ENCODE results near the gene DUOXA1. TPM values are rescaled to one million over a fixed set of nuclear protein-coding genes. Genes with fewer than 3 reads are reported as not detected.

DUOXA1 gene
- total and polyA plus RNA-seq, 9 of the 15 experiments (the other 6 are each of a cell fraction or from before 2014, with no cell fraction given): 0.17 to 0.74 (median 0.24) TPM; not detected in 6

- POLR2A ChIA-PET: interaction anchor here (0.9 to 1.0 kb wide), 2 partner anchors 8 to 9 kb away, joined by 3 read pairs; no protein-coding TSS in a partner anchor
These were observed 19.3 kb downstream of the DUOXA1 start for GRCh38 chr15:45110256-45110820.

More at GRCh38 chr15:45110256-45110820, 19.3 kb downstream of the DUOXA1 start:
- CTCF ChIA-PET (ENCODE audit: low intra/inter-chr PET ratio): no interaction called here
- Histone ChIP-seq H3K9me3 (replicated peaks; ENCODE audit: control insufficient read depth, insufficient read depth, low read depth, low read length) (no peaks in the 10 kb centered on the region), H3K4me2 (ENCODE audit: insufficient read depth, low read length) (no peak overlapping the region), H3K4me1 (replicated peaks in 1 of 2; ENCODE audit: control insufficient read depth in 2 of 2, insufficient read depth in 2 of 2, low read length in 2 of 2) (peaks cover 0 to 19% of the 10 kb centered on the region in 2 experiments; a peak in 2 of 5 replicates), H3K9me1 (ENCODE audit: control insufficient read depth, insufficient read depth, low read length) (no peaks in the 10 kb centered on the region), H3K79me2 (ENCODE audit: control insufficient read depth, insufficient read depth, low read length) (no peaks in the 10 kb centered on the region), H3K27me3 (ENCODE audit: control insufficient read depth in 2 of 2, insufficient read depth in 2 of 2, low read length in 2 of 2) (peaks cover 11 to 39% of the 10 kb centered on the region in 2 experiments; a peak in 4 of 5 replicates), H2AFZ (ENCODE audit: low read depth, low read length) (no peak overlapping the region), H3K27ac (ENCODE audit: extremely low read depth, low read depth, low read length) (no peak overlapping the region), H4K20me1 (replicated peaks; ENCODE audit: control insufficient read depth, insufficient read depth, low read length) (0 out of 2 replicates have a peak, but pooled peaks cover 11% of the 10 kb centered on the region), H3K4me3 (no peak overlapping the region), H3K9ac (ENCODE audit: insufficient read depth in 1 of 2, low read depth in 2 of 2, low read length in 2 of 2) (no peak overlapping the region), H3K36me3 (ENCODE audit: control insufficient read depth, insufficient read depth, low read length) (no peaks in the 10 kb centered on the region)
- no peak for ATAC-seq
- WGBS (ENCODE audit: insufficient coverage, low coverage, missing lambda C conversion rate): 31% methylated on average over 11 of the region's 11 CpGs
- in situ Hi-C loops (cut with MboI) (loop anchor here (25.0 kb wide), 1 partner anchor 148 kb away; the partner anchor contains the start of gene TERB2), intact Hi-C loops (cut with micrococcal nuclease) (no loop called here)
- no peak for DNase-seq (ENCODE audit: extremely low read depth in 1 of 4, low spot score in 3 of 4)
- TF ChIP-seq MYC (IDR thresholded peaks at IDR 0.05; ENCODE audit: low read depth, low read length) (no peak), MYC (CRISPR knock-in tag; IDR thresholded peaks at IDR 0.05; ENCODE audit: borderline replicate concordance, low read depth) (no peak), CTCF (IDR thresholded peaks at IDR 0.05 in 2 of 3, conservative IDR thresholded peaks at IDR 0.05 in 1 of 3; ENCODE audit: insufficient read depth in 2 of 3, low read depth in 1 of 3, low read length in 3 of 3) (0 out of 6 replicates have a peak, but pooled peaks of 1 of the 3 experiments have one; percentile 4)
- no TSS peak for BruUV-seq (replicated peaks)
- FAIRE-seq: no peak
